SK-N-MC (cell line): Measurements from ENCODE around the gene BLM.

Experiments used
- DNase-seq: peaks from one replicate; pipeline ENCODE4 v3.0.0-alpha.2; 2011; ENCODE audit warnings: low read depth, low spot score
- H3K27ac ChIP-seq: fragments of 200-600 bp; sonication (generic); 2 replicates; pipeline ENCODE4 v1.5.1; 2016; ENCODE audit warnings: mixed run types
- H3K36me3 ChIP-seq: fragments of 200-600 bp; sonication (generic); 2 replicates; pipeline ENCODE4 v1.6.1; 2017; ENCODE audit warnings: antibody characterized with exemption, low read length, mixed read lengths; ENCODE audit not compliant: insufficient read depth
- H3K4me3 ChIP-seq: fragments of 200-600 bp; sonication (generic); 2 replicates; pipeline ENCODE4 v1.5.1; 2016
- H3K9ac ChIP-seq: fragments of 200-600 bp; sonication (generic); 2 replicates; pipeline ENCODE4 v1.8.0; 2017; ENCODE audit warnings: mixed run types, mixed read lengths; ENCODE audit not compliant: insufficient read length
- H3K9me3 ChIP-seq: fragments of 200-600 bp; sonication (generic); 2 replicates; pipeline ENCODE4 v1.6.1; 2017; ENCODE audit warnings: low read depth, mild to moderate bottlenecking, antibody characterized with exemption, low read length, moderate library complexity, mixed read lengths
- EZH2 ChIP-seq: fragments of 200-600 bp; sonication (generic); IDR thresholded peaks from one replicate; pipeline ENCODE4 v1.6.1; 2017; ENCODE audit warnings: antibody characterized with exemption
- FOXP2 ChIP-seq: optimal IDR thresholded peaks from 2 replicates; pipeline ENCODE3; 2011; ENCODE audit warnings: mild to moderate bottlenecking, moderate library complexity; ENCODE audit not compliant: insufficient read depth; ENCODE audit errors: extremely low read length, control extremely low read depth
- POLR2AphosphoS5 ChIP-seq: IDR thresholded peaks from 2 replicates; pipeline ENCODE4 v1.6.1; 2012; ENCODE audit warnings: mild to moderate bottlenecking, low read depth, low read length, borderline replicate concordance

BLM gene

DNA sequence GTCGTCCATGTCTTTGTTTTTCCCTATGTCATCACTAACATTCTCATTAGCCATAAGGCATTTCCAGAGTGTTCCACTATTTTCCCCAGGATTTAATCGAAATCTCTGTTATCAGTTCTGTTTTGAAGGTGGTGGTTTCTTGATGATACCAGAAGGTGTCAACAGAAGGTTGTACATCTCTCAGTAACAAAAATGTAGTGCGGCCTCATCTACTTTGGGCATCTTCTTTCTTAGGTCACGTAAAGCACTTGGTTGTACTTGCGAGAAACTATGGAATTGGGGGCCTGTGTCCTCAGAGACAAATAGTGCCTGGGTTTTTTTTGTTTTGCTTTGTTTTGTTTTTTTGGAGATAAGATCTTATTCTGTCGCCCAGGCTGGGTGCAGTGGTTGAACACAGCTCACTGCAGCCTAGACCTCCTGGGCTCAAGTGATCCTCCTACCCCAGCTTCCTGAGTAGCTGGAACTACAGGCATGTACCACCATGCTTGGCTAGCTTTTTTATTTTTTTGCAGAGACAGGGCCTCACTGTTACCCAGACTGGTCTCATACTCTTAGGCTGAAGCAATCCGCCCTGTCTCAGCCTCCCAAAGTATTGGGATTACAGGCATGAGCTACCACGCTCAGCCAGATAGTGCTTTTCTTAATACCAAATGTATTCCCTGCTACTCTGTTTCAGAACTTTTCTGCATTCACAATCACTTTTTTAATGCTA is 90.1 kb downstream of the BLM start:
- H3K27ac ChIP-seq: no peak overlapping the region
- H3K9me3 ChIP-seq: no peaks in the 10 kb centered on the region
- H3K9ac ChIP-seq: no peak overlapping the region
- no peak overlapping the region for H3K4me3 ChIP-seq
- H3K36me3 ChIP-seq: peaks cover 43% of the 10 kb centered on the region
- TF ChIP-seq POLR2AphosphoS5: no peak
- no peak for TF ChIP-seq FOXP2
- DNase-seq: no peak

DNA sequence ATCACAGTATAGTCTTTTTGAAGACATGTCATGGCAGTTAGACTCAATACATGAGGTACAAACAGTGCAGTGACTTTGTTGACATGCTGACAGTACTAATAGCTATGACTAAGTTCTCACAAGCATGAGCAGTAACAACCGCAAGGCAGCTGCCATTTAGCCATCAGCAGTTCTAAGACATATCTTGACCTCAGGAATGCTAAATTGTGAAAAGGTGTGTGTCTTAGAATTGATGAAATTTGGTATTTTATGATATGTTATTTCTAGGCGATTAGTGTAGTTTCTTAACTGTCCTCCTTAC is 90.6 kb downstream of the BLM start:
- Histone ChIP-seq H3K4me3 (no peak overlapping the region), H3K36me3 (peaks cover 48% of the 10 kb centered on the region), H3K27ac (no peak overlapping the region), H3K9ac (no peak overlapping the region), H3K9me3 (no peaks in the 10 kb centered on the region)
- TF ChIP-seq FOXP2: no peak
- TF ChIP-seq POLR2AphosphoS5: no peak
- no peak for TF ChIP-seq EZH2
- no peak for DNase-seq

DNA sequence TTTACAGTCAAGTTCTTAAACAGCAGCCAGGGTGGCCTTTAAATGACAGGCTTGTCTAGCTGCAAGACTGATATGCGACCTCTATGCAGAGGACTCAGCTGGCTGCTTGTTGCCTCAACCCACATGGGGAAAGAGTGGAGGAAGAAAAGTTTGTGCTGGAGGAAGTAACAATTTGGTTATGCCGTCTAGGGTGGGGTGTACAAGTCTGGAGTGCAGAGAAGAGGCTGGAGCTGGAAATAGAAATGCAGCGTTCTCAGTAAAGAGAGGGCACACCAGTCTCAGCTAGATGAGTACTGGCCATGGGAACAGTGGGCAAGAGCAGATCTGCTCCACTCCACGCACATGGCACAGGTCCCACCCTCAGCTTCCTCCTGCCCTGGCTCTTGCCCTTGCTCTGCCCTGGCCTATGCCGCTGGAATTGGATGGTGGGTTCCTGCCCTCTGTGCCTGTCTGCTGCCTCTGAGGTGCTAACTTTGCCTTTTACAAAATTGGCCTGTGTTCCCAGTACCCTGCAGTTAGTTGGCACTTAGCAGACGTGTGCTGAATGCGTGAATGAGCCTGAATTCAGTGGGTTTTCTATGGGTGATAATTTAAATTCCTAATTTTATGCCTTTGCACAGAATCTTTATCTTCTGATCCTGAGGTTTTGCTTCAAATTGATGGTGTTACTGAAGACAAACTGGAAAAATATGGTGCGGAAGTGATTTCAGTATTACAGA is 91.5 kb downstream of the BLM start:
- H3K9ac ChIP-seq: no peak overlapping the region
- no peak overlapping the region for H3K4me3 ChIP-seq
- DNase-seq: no peak
- H3K9me3 ChIP-seq: no peaks in the 10 kb centered on the region
- TF ChIP-seq POLR2AphosphoS5 (no peak), EZH2 (no peak), FOXP2 (no peak)
- H3K36me3 ChIP-seq: peaks cover 47% of the 10 kb centered on the region
- H3K27ac ChIP-seq: no peak overlapping the region

DNA sequence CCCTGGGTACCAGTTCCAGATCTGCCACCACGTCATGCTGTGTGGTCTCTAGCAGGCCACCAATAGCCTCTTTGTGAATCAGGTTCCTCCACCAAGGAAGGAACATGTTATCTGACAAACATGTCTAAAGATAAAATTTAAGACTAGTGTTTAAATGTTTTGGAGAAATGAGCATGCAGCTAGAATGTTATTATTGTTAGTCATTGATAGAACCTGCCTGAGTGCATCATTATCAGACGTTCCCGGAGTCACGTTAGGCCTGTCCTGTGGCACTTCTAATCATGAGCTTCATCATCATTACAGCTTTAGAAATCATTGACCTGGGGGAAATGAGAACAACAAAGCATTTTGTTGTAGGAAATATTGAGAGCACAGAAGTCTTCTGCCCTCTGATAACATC is 92.4 kb downstream of the BLM start:
- Histone ChIP-seq H3K9ac (no peak overlapping the region), H3K27ac (no peak overlapping the region), H3K36me3 (peaks cover 43% of the 10 kb centered on the region), H3K4me3 (no peak overlapping the region), H3K9me3 (no peaks in the 10 kb centered on the region)
- DNase-seq: no peak
- no peak for TF ChIP-seq POLR2AphosphoS5

DNA sequence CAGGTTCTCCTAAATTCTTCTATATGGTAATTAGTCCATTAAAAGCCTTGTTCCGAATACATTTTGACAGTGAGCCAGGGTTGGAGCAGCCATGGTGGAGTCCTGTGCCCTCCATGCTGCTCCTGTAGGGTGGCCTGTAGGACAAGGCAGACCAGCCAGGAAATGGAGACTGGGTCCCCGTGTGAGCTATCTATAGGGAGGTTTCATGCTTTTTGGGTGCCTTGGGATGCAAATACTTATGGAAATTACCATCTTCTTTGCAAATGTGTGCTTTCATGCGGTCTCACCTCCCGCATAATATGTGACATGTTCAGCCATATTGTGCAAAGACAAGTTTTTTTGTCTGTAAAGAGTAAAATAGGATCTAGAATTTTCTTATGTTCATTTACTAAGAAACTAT is 93.2 kb downstream of the BLM start:
- Histone ChIP-seq H3K9me3 (no peaks in the 10 kb centered on the region), H3K9ac (no peak overlapping the region), H3K36me3 (peaks cover 43% of the 10 kb centered on the region), H3K4me3 (no peak overlapping the region), H3K27ac (no peak overlapping the region)
- TF ChIP-seq POLR2AphosphoS5: no peak
- TF ChIP-seq FOXP2: no peak
- DNase-seq: no peak

DNA sequence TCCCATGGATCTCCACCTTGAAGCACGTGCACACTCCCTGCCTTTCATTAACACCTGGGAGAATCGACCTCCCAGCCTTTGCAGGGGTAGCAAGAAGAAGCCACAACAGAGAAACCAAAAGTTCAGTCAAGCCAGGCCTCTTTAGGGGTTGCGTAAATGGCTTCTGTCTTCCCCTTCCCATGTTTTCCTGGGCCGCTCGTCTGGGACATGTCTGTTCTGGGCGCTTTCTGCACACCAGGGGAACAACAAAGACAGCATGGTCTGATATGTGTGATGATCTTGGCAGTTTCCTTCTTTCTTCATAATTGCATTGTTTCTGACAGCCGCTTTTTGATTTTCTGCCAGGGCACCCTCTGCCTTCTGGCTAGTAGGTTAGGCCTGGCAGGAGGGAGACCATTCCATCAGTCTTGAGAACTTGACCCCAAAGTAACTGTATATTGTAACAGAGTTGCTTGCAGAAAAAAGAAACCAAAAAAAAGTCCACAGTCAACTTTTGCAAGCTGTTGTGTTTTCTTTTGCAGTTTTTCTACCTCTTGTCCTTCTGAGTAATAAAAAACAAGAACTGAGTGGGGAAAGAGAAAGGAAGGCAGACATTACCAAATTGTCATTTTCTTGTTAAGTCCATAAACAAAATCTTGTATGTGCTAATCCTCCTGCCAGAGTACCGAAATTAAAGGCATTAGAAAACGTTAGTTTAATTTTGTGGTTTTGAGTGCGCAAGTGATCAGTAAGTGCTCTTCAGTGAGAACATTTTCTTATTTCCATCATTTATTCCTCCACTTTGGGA is 95.2 kb downstream of the BLM start:
- H3K36me3 ChIP-seq: peaks cover 43% of the 10 kb centered on the region
- H3K9me3 ChIP-seq: no peaks in the 10 kb centered on the region
- no peak for DNase-seq

DNA sequence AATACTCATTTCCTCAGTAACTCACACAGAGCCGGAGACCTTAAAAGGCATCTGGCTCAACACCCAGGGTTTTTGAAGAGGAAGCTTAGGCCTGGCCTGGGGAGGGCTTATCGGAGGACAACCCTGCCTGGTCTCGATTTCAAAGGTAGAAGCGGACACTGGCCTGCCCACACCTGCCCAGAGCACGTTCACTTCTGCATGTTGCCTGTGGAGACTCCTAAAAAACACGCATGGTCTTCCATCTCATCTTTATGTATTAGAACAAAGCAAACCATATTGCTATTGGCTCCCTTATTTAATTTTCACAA is 95.8 kb downstream of the BLM start:
- Histone ChIP-seq H3K27ac (no peak overlapping the region), H3K9me3 (no peaks in the 10 kb centered on the region), H3K4me3 (no peak overlapping the region), H3K36me3 (peaks cover 43% of the 10 kb centered on the region), H3K9ac (no peak overlapping the region)
- TF ChIP-seq EZH2 (no peak), POLR2AphosphoS5 (no peak), FOXP2 (no peak)
- DNase-seq: no peak

More for the DNA sequence above, 95.2 kb downstream of the BLM start:
- Histone ChIP-seq H3K9ac (no peak overlapping the region), H3K4me3 (no peak overlapping the region), H3K27ac (no peak overlapping the region)
- no peak for TF ChIP-seq FOXP2

DNA sequence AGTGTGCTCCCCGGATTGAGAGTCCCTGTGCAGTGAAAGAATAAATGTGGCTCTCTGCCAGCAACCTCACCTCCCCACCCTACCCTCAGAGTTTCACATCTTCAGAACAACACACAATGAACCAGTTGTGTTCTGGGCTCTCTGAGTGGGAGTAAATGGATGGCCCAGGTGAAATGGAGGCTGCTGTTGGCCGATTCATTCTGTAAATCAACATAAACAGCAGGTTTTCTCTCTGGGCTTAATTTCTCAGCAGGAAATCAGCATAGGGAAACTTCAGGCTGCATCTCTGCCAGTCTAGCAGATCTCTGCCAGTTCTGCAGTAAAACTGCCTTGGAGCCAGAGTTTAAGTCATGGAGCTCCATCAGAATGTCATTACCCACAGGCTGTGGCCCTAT is 96.6 kb downstream of the BLM start:
- Histone ChIP-seq H3K4me3 (no peak overlapping the region), H3K27ac (no peak overlapping the region), H3K9me3 (no peaks in the 10 kb centered on the region), H3K9ac (no peak overlapping the region), H3K36me3 (peaks cover 42% of the 10 kb centered on the region)
- DNase-seq: no peak
- TF ChIP-seq POLR2AphosphoS5 (no peak), EZH2 (no peak), FOXP2 (no peak)
